Chondrocyte (in vitro differentiated cells): Measurements from ENCODE around the gene DHRS4. TPM values are rescaled to one million over a fixed set of nuclear protein-coding genes. Genes with fewer than 3 reads are reported as not detected.

Experiments
- DNase-seq: peaks from one replicate; pipeline ENCODE4 v3.0.0; 2021; ENCODE audit warnings: mixed read lengths, low spot score
- H3K27ac Mint-ChIP-seq: one replicate; pipeline ENCODE4 v1.8.0; 2021; ENCODE audit warnings: mild to moderate bottlenecking, moderate library complexity, mixed read lengths; ENCODE audit not compliant: unreplicated experiment
- H3K27me3 Mint-ChIP-seq: 2 replicates; pipeline ENCODE4 v1.8.0; 2021; ENCODE audit warnings: low read depth, mixed read lengths
- H3K36me3 Mint-ChIP-seq: 2 replicates; pipeline ENCODE4 v1.8.0; 2021; ENCODE audit warnings: low read depth, mixed read lengths
- H3K4me1 Mint-ChIP-seq: 2 replicates; pipeline ENCODE4 v1.8.0; 2021; ENCODE audit warnings: low read depth, mild to moderate bottlenecking, mixed read lengths
- H3K4me3 Mint-ChIP-seq: one replicate; pipeline ENCODE4 v1.8.0; 2021; ENCODE audit warnings: mild to moderate bottlenecking, moderate library complexity, mixed read lengths; ENCODE audit not compliant: unreplicated experiment
- H3K9me3 Mint-ChIP-seq: 2 replicates; pipeline ENCODE4 v1.8.0; 2021; ENCODE audit warnings: low read depth, mixed read lengths
- CTCF ChIP-seq: fragments of 200-600 bp; sonication (generic); IDR thresholded peaks from 2 replicates; pipeline ENCODE4 v1.5.0; 2021; ENCODE audit warnings: antibody characterized with exemption, mild to moderate bottlenecking, moderate library complexity
- total RNA-seq: library from RNA; stranded (reverse); gene quantifications from 3 replicates; pipeline ENCODE4 v1.2.1, GENCODE V29; 2021

The DHRS4 gene
- total RNA-seq, 1 donor from 2014 or later, result 16.9 TPM

GRCh38 chr14:23929822-23930294 is 23.7 kb upstream of the DHRS4 start:
- Mint-ChIP-seq H3K27ac (no peak overlapping the region), H3K36me3 (no peaks in the 10 kb centered on the region), H3K9me3 (no peaks in the 10 kb centered on the region), H3K27me3 (peaks cover 16% of the 10 kb centered on the region), H3K4me1 (peaks cover 2% of the 10 kb centered on the region), H3K4me3 (no peak overlapping the region)
- DNase-seq, result no peak
- peak; percentile 93 for TF ChIP-seq CTCF

- no peak for TF ChIP-seq CTCF
- H3K36me3 Mint-ChIP-seq, result no peaks in the 10 kb centered on the region
- H3K27me3 Mint-ChIP-seq, result peaks cover 16% of the 10 kb centered on the region
- no peaks in the 10 kb centered on the region for H3K9me3 Mint-ChIP-seq
- H3K27ac Mint-ChIP-seq, result no peak overlapping the region
- peaks cover 2% of the 10 kb centered on the region for H3K4me1 Mint-ChIP-seq
- H3K4me3 Mint-ChIP-seq, result no peak overlapping the region
- DNase-seq, result no peak
These were observed 22.8 kb upstream of the DHRS4 start for GRCh38 chr14:23930742-23931141.

GRCh38 chr14:23931721-23932289 is 21.8 kb upstream of the DHRS4 start:
- Mint-ChIP-seq H3K27ac (no peak overlapping the region), H3K36me3 (no peaks in the 10 kb centered on the region), H3K4me3 (no peak overlapping the region), H3K27me3 (peaks cover 16% of the 10 kb centered on the region), H3K9me3 (no peaks in the 10 kb centered on the region), H3K4me1 (peaks cover 2% of the 10 kb centered on the region)
- TF ChIP-seq CTCF, result no peak
- no peak for DNase-seq

GRCh38 chr14:23932639-23933038 is 20.9 kb upstream of the DHRS4 start:
- Mint-ChIP-seq H3K4me1 (peaks cover 2% of the 10 kb centered on the region), H3K27ac (no peak overlapping the region), H3K4me3 (no peak overlapping the region), H3K36me3 (no peaks in the 10 kb centered on the region), H3K9me3 (no peaks in the 10 kb centered on the region), H3K27me3 (peaks cover 11% of the 10 kb centered on the region)
- no peak for TF ChIP-seq CTCF
- no peak for DNase-seq

GRCh38 chr14:23933108-23933741 is 20.3 kb upstream of the DHRS4 start:
- Mint-ChIP-seq H3K27ac (no peak overlapping the region), H3K4me1 (peaks cover 2% of the 10 kb centered on the region), H3K36me3 (no peaks in the 10 kb centered on the region), H3K27me3 (peaks cover 9% of the 10 kb centered on the region), H3K9me3 (no peaks in the 10 kb centered on the region), H3K4me3 (no peak overlapping the region)
- DNase-seq, result no peak
- no peak for TF ChIP-seq CTCF
